H1 (cell line): ENCODE measurements around the gene NEGR1.

Experiments
- GABPA ChIP-seq: IDR thresholded peaks from 2 replicates; pipeline ENCODE4 v1.6.1; 2011; ENCODE audit warnings: mild to moderate bottlenecking, low read length, moderate library complexity, borderline replicate concordance; ENCODE audit not compliant: insufficient read depth
- KDM5A ChIP-seq: fragments of 200-600 bp; IDR thresholded peaks from 2 replicates; pipeline ENCODE4 v1.7.1; 2012; ENCODE audit warnings: mild to moderate bottlenecking, low read length, inconsistent platforms, mixed read lengths
- PHF8 ChIP-seq: fragments of 200-600 bp; sonication (generic); conservative IDR thresholded peaks from 2 replicates; pipeline ENCODE4 v1.7.1; 2012; ENCODE audit warnings: low read depth, mild to moderate bottlenecking, inconsistent platforms, low read length, moderate library complexity
- POLR2AphosphoS5 ChIP-seq: IDR thresholded peaks from 2 replicates; pipeline ENCODE4 v1.6.1; 2011; ENCODE audit warnings: low read depth, low read length
- POU5F1 ChIP-seq: IDR thresholded peaks from 2 replicates; pipeline ENCODE4 v1.6.1; 2011; ENCODE audit warnings: low read depth, mild to moderate bottlenecking, low read length, moderate library complexity
- RAD21 ChIP-seq, 2 experiments: IDR thresholded peaks in 1 of 2; conservative IDR thresholded peaks in 1 of 2; 2 replicates each; pipeline ENCODE4 v1.6.1; 2011; ENCODE audit warnings: low read depth in 2 of 2, low read length in 2 of 2, improper control_type of control experiment in 1 of 2, inconsistent platforms in 1 of 2, mild to moderate bottlenecking in 1 of 2, moderate library complexity in 1 of 2
- SP1 ChIP-seq: IDR thresholded peaks from 2 replicates; pipeline ENCODE4 v1.6.1; 2011; ENCODE audit warnings: low read depth, low read length
- SRF ChIP-seq: IDR thresholded peaks from 2 replicates; pipeline ENCODE4 v1.6.1; 2011; ENCODE audit warnings: mild to moderate bottlenecking, low read depth, low read length, moderate library complexity
- SUZ12 ChIP-seq: fragments of 200-600 bp; sonication (generic); IDR thresholded peaks from 2 replicates; pipeline ENCODE4 v1.6.1; 2012; ENCODE audit warnings: mild to moderate bottlenecking, inconsistent platforms, low read length, moderate library complexity, mixed read lengths
- YY1 ChIP-seq: IDR thresholded peaks from 2 replicates; pipeline ENCODE4 v1.6.1; 2011; ENCODE audit warnings: low read depth, mild to moderate bottlenecking, low read length
- TF ChIP-seq, protein P1 (sequence below), 3 experiments: IDR thresholded peaks; 1 replicate in 2 of 3; 2 replicates in 1 of 3; pipeline versions ENCODE4 v1.5.1 to v1.6.1; 2011; ENCODE audit warnings: low read length in 3 of 3, mild to moderate bottlenecking in 3 of 3, inconsistent platforms in 2 of 3, low read depth in 1 of 3, moderate library complexity in 1 of 3; ENCODE audit not compliant: insufficient read depth in 1 of 3; ENCODE audit errors: control extremely low read depth in 1 of 3
- TF ChIP-seq, protein P2 (sequence below): IDR thresholded peaks from 2 replicates; pipeline ENCODE4 v1.6.1; 2011; ENCODE audit warnings: low read depth, mild to moderate bottlenecking, low read length; ENCODE audit not compliant: insufficient read depth

DNA sequence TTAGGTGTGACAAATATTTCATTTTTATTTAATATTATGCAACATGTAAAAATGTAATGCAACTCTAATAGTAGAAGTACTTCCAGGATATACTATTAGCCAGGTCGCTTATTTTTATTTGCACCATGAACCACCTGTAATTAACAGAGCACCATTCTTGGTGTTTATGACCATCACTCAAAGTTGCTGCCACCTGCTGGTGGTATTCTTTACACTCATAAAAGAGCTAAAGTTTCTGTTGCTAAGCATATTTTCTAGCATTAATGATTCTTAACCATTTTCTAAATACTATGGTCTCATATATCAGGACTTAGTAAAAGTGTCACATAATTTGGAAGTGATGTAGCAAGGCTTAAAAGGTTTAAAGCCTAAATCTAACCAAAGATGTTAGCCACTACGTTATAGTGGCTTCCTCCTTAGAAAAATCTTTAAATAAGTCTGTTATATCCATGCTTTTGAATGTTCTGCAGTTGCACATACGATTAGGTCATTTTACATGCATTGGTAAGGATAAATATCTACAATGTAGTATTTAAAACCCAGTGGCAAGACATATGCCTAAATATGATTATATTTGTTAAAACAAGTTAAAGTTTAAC lies 244.5 kb downstream of the NEGR1 start:
- TF ChIP-seq POU5F1 (no peak), POLR2AphosphoS5 (no peak), SUZ12 (no peak), RAD21 (IDR thresholded peaks at IDR 0.05 in 1 of 2, conservative IDR thresholded peaks at IDR 0.05 in 1 of 2; ENCODE audit: low read depth in 2 of 2, low read length in 2 of 2) (peak; percentile 64 to 71), YY1 (no peak), SRF (no peak), PHF8 (no peak), KDM5A (no peak), GABPA (no peak), SP1 (no peak)
- TF ChIP-seq, protein P1, sequence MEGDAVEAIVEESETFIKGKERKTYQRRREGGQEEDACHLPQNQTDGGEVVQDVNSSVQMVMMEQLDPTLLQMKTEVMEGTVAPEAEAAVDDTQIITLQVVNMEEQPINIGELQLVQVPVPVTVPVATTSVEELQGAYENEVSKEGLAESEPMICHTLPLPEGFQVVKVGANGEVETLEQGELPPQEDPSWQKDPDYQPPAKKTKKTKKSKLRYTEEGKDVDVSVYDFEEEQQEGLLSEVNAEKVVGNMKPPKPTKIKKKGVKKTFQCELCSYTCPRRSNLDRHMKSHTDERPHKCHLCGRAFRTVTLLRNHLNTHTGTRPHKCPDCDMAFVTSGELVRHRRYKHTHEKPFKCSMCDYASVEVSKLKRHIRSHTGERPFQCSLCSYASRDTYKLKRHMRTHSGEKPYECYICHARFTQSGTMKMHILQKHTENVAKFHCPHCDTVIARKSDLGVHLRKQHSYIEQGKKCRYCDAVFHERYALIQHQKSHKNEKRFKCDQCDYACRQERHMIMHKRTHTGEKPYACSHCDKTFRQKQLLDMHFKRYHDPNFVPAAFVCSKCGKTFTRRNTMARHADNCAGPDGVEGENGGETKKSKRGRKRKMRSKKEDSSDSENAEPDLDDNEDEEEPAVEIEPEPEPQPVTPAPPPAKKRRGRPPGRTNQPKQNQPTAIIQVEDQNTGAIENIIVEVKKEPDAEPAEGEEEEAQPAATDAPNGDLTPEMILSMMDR (IDR thresholded peaks at IDR 0.05; ENCODE audit: control extremely low read depth in 1 of 3, insufficient read depth in 1 of 3, low read depth in 1 of 3, low read length in 3 of 3), result peak in 2 of 3 experiments; percentile 45 to 46; a peak in 3 of 4 replicates
- TF ChIP-seq, protein P2, sequence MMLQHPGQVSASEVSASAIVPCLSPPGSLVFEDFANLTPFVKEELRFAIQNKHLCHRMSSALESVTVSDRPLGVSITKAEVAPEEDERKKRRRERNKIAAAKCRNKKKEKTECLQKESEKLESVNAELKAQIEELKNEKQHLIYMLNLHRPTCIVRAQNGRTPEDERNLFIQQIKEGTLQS, result no peak
